ENCODE data around the gene LUM.

GRCh38 chr12:91080041-91080440 lies 31.3 kb downstream of the LUM start:
- TF ChIP-seq CTCF (IDR thresholded peaks at IDR 0.05 in 4 of 5, conservative IDR thresholded peaks at IDR 0.05 in 1 of 5) (no peak), POLR2A (IDR thresholded peaks at IDR 0.05) (no peak)

Measured in gastrocnemius medialis (tissue), 4 donors.